EH (cell line): ENCODE data around the gene HASPIN.
"Not testable (repeated sequence)": the region's sequence is repeated elsewhere in the genome, so short reads cannot be mapped to it uniquely, and the experiment has no call there.

ENCODE experiments used
- DNase-seq: peaks from one replicate; pipeline ENCODE4 v3.0.0-alpha.2; 2015; ENCODE audit warnings: low read depth

The HASPIN gene

GRCh38 chr17:3695723-3696411 lies 27.8 kb upstream of the HASPIN start, which contains the start of gene P2RX5:
P2RX5 (minus strand) TSS chr17:3696155; CDS start chr17:3696005, 150 bp downstream.
- peak; percentile 25 for DNase-seq

- DNase-seq = no peak
Measured at GRCh38 chr17:3697103-3697476, 26.6 kb upstream of the HASPIN start.

- no peak for DNase-seq
Measured at GRCh38 chr17:3698139-3698538, 25.6 kb upstream of the HASPIN start.

GRCh38 chr17:3699951-3700350 lies 23.8 kb upstream of the HASPIN start:
- DNase-seq = no peak

- DNase-seq = not testable (repeated sequence)
Measured at GRCh38 chr17:3702041-3702539, 21.6 kb upstream of the HASPIN start.

GRCh38 chr17:3704931-3705717 lies 18.6 kb upstream of the HASPIN start:
- DNase-seq = no peak

GRCh38 chr17:3705718-3705984 lies 18.1 kb upstream of the HASPIN start:
- DNase-seq = not testable (repeated sequence)

GRCh38 chr17:3708366-3708765 lies 15.3 kb upstream of the HASPIN start:
- DNase-seq = no peak

GRCh38 chr17:3710951-3711383 lies 12.7 kb upstream of the HASPIN start:
- DNase-seq = peak; percentile 75

GRCh38 chr17:3712811-3713463 lies 10.8 kb upstream of the HASPIN start:
- no peak for DNase-seq

GRCh38 chr17:3715296-3715695 lies 8.4 kb upstream of the HASPIN start:
- no peak for DNase-seq

GRCh38 chr17:3718201-3718600 lies 5.5 kb upstream of the HASPIN start:
- DNase-seq = peak; percentile 53

GRCh38 chr17:3719265-3719664 lies 4.4 kb upstream of the HASPIN start:
- peak; percentile 73 for DNase-seq

GRCh38 chr17:3722716-3723115 lies 987 bp upstream of the HASPIN start:
- DNase-seq = peak; percentile 36

- no peak for DNase-seq
Measured at GRCh38 chr17:3723188-3723555, 531 bp upstream of the HASPIN start.

GRCh38 chr17:3724378-3725077 lies 825 bp downstream of the HASPIN start:
- peak; percentile 12 for DNase-seq

GRCh38 chr17:3727041-3727440 lies 3.3 kb downstream of the HASPIN start:
- no peak for DNase-seq

GRCh38 chr17:3728099-3728498 lies 4.4 kb downstream of the HASPIN start:
- not testable (repeated sequence) for DNase-seq

GRCh38 chr17:3729881-3730280 lies 6.2 kb downstream of the HASPIN start:
- DNase-seq = no peak

- peak; percentile 89 for DNase-seq
Measured at GRCh38 chr17:3730881-3731429, 7.3 kb downstream of the HASPIN start.

- peak; percentile 70 for DNase-seq
Measured at GRCh38 chr17:3732210-3732621, 8.5 kb downstream of the HASPIN start.

GRCh38 chr17:3734911-3735276 lies 11.2 kb downstream of the HASPIN start:
- DNase-seq = not testable (repeated sequence)
